Gastroesophageal sphincter (tissue), 3 donors: Measurements from ENCODE around the gene PLCZ1.

ENCODE experiments used
- POLR2A ChIP-seq, 2 donors: fragments of 450-650 bp; IDR thresholded peaks; one replicate each; pipeline ENCODE4 v1.6.1; 2017; ENCODE audit warnings: antibody characterized with exemption in 2 of 2, mild to moderate bottlenecking in 2 of 2, moderate library complexity in 1 of 2
- POLR2AphosphoS5 ChIP-seq: sonication (generic); formaldehyde crosslinking; IDR thresholded peaks from one replicate; pipeline ENCODE4 v1.6.1; 2017; ENCODE audit warnings: antibody characterized with exemption
- TF ChIP-seq, protein P1 (sequence below), 4 experiments: fragments of 200-600 bp in 2 of 4; fragments of 450-650 bp in 2 of 4; sonication (generic) in 1 of 4; IDR thresholded peaks; one replicate each; pipeline ENCODE4 v1.5.1; 2017 to 2019; ENCODE audit warnings: antibody characterized with exemption in 4 of 4, mild to moderate bottlenecking in 2 of 4, moderate library complexity in 2 of 4

DNA sequence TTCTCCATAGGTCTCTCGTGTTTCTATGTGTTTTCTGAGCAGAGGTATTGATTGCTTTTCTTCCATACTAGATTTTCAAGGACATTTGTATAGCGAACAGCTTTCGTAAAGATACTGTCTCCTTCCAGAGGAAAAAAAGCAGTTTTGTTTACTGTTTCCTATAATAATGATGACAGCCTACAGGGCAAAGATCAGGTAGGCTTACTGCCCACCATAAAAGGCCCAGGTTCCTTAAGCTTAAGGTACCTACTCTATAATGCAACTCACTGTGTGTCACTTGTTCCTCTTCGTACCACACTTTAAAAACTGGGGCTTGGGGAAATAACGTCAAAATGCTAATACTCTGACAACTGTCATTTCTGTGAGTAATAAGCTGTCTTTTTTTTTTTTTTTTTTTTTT, 6.7 kb downstream of the PLCZ1 start:
- TF ChIP-seq, protein P1, sequence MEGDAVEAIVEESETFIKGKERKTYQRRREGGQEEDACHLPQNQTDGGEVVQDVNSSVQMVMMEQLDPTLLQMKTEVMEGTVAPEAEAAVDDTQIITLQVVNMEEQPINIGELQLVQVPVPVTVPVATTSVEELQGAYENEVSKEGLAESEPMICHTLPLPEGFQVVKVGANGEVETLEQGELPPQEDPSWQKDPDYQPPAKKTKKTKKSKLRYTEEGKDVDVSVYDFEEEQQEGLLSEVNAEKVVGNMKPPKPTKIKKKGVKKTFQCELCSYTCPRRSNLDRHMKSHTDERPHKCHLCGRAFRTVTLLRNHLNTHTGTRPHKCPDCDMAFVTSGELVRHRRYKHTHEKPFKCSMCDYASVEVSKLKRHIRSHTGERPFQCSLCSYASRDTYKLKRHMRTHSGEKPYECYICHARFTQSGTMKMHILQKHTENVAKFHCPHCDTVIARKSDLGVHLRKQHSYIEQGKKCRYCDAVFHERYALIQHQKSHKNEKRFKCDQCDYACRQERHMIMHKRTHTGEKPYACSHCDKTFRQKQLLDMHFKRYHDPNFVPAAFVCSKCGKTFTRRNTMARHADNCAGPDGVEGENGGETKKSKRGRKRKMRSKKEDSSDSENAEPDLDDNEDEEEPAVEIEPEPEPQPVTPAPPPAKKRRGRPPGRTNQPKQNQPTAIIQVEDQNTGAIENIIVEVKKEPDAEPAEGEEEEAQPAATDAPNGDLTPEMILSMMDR (IDR thresholded peaks at IDR 0.05), result no peak
- TF ChIP-seq POLR2AphosphoS5, result no peak
- TF ChIP-seq POLR2A (IDR thresholded peaks at IDR 0.05), result no peak
